HS-27A (cell line): Measurements from ENCODE around the gene ACTN3.
"Not testable (repeated sequence)": the region's sequence is repeated elsewhere in the genome, so short reads cannot be mapped to it uniquely, and the experiment has no call there.

Source experiments
- DNase-seq: peaks from one replicate; pipeline ENCODE4 v3.0.0-alpha.2; 2012; ENCODE audit warnings: low read depth, missing footprints

The ACTN3 gene

DNA sequence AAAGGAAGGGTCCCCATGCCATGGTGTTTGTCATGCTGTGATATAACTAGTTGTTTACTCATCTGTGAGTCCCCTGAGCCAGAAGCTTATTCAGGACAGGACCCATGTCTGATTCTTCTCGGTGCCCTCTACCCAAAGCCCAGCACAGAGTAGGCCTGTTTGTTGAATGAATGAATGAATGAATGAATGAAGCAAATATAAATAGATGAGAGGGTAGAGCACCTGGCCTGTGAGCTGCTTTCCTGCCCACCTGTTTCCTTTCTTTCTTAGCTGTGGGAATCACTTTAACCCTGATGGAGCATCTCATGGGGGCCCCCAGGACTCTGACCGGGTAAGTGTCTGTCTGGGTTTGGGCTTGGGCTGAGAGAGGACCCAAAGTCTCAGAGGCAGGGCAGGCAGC lies 53.5 kb downstream of the ACTN3 start:
- no peak for DNase-seq

DNA sequence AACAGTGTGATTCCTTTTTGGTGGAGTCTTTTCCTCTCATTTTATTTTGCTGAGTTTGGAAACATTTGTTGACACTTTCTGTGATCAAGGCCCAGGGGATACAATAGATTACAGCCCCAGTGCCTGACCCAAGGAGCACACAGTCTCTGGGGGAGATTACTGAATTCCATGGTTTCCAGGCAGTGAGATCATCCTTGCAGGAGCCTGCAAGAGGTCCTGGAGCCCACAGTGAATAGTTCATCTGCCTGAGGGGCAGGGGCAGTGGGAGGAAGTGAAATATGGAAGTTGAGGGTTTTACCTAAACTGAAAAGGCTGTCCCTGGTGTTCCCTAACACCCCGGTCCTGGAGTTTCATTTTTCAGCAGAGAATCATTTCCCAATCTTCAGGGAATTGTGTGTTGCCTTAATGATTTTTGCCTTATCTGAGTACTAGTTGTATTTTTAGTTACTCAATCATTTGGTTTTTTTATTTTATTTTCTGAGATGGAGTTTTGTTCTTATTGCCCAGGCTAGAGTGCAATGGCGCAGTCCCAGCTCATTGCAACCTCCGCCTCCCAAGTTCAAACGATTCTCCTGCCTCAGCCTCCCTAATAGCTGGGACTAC lies 54.0 kb downstream of the ACTN3 start:
- DNase-seq: no peak

DNA sequence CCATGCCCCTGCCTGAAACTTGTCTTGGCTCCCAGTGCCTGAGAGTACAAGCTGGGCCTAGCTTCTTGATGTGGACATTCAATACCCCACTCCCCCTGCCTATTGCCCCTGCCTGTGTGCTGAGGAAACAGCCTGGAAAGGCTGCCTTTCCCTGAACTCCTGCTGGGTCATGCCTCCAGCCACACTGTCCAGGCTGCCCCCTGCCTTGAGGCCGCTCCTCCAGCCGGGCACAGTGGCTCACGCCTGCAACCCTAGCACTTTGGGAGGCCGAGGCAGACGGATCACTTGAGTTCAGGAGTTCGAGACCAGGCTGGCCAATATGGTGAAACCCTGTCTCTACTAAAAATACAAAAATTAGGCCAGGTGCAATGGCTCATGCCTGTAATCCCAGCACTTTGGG lies 56.4 kb downstream of the ACTN3 start:
- DNase-seq: no peak

DNA sequence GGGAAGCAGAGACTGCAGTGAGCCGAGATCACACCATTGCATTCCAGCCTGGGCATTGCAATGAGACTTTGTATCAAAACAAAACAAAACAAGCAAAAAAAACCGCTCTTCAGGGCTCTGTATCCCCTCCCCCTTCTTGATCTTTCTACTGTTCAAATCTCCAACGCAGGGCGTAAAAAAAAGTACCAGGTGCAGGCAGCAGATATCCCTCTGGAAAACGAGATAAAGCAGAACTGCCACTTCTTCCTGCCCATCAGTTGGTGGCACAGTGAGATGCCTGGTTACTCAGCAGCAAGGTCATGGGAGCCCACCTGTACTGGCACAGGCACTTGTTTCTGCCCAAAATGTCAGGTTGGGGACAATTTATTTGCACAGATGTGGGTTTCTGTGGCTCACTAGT lies 57.5 kb downstream of the ACTN3 start:
- DNase-seq: no peak

DNA sequence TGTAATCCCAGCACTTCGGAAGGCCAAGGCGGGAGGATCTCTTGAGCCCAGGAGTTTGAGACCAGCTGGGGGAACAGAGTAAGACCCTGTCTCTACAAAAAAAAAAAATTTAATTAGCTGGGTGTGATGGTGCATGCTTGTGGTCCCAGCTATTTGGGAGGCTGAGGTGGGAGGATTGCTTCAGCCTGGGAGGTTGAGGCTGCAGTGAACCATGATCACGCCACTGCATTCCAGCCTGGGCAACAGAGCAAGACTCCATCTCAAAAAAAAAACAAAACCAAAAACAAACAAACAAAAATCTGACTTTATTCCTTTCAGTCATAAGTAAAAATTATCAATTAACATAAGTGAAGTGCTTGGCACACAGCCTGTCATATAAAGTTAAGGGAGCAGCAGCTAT lies 59.9 kb downstream of the ACTN3 start:
- DNase-seq: not testable (repeated sequence)

DNA sequence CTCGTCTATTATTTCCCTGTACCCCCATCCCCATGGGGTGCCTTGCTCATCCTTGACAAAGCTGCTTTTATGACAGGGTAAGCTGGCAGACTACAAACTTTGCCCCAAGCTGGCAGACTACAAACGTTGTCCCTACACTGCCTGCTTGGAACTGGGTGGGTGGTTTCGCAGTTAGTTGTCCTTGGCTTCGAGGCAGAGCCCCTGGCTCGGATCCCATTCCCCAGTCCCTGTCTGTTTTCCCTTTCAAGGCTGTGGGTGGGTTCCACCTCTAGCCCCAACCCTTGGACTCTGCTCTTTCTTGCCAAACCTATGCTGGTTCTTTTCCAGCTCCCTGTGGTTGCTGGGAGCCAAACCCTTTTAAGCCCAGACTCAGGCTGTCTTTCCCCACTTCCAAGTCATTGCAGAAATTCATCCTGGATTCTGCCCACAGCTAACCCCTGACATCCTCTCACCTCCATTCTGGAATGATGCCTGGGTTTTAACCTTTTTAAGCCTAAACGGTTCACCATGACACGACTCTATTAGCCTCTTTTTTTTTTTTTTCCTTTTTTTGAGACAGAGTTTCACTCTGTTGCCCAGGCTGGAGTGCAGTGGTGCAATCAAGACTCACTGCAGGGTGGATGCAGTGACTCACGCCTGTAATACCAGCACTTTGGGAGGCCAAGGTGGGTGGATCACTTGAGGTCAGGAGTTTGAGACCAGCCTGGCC lies 60.6 kb downstream of the ACTN3 start:
- DNase-seq: no peak

DNA sequence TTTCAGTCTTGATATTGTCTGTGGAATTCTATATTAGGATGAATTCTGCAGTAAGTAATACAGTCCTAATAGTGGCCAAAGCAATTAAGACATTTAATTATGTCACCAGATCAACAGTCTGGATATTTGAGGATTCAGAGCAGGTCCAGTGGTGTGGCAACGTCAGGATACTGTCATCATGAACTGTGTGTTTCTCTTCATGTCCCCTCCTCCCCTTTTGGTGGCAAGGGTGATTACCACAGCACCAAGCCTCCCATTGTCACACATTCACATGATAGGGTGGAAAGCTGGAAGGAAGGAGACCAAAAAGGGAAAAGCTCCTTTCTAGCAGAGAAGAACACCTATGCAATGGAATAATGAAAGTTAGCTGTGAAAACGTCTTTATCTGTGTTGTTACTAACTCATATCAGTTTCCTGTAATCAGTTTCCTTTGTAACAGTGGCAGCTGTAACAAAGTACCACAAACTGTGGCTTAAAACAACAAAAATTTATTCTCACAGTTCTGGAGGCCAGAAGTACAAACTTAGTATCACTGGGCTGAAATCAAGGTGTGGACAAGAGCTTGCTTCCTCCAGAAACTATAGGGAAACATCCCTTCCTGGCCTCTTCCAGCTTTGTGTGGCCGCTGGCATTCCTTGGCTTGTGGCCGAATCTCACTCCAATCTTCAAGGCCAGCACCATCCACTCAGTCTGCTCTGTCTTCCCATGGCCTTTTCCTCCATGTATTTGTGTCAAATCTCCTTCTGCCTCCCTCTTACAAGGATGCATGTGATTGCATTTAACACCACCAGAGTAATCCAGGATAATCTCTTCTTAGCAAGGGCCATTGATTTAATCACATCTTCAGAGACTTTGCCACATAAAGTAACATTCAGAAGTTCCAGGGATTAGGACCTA lies 63.3 kb downstream of the ACTN3 start:
- DNase-seq: no peak

DNA sequence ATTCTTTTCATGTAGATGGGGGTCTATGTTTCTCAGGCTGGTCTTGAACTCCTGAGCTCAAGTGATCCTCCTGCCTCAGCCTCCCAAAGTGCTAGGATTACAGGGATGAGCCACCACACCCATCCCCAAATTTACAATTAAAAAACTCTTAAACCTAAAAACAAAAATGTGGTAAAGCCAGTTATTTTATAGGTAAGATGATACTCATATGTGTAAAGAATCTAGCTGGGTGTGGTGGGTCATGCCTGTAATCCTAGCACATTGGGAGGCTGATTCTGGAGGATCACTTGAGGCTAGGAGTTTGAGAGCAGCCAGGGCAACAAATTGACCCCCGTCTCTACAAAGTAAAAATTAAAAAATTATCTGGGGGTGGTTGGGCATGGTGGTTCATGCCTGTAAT lies 65.8 kb downstream of the ACTN3 start:
- no peak for DNase-seq
